Parathyroid adenoma (tissue), 2 donors: ENCODE measurements around the gene P4HTM.
"Not testable (repeated sequence)": the region's sequence is repeated elsewhere in the genome, so short reads cannot be mapped to it uniquely, and the experiment has no call there.

ENCODE experiments used
- H2AFZ ChIP-seq: fragments of 300-600 bp; sonication (generic); one replicate; pipeline ENCODE4 v1.7.0; 2017; ENCODE audit warnings: antibody characterized with exemption, mild to moderate bottlenecking
- H3K27ac ChIP-seq: fragments of 300-600 bp; sonication (generic); one replicate; pipeline ENCODE4 v1.7.0; 2017
- H3K27me3 ChIP-seq: fragments of 300-600 bp; sonication (generic); one replicate; pipeline ENCODE4 v1.7.0; 2017; ENCODE audit warnings: low read length; ENCODE audit not compliant: control insufficient read depth, insufficient read depth
- H3K36me3 ChIP-seq: fragments of 300-600 bp; sonication (generic); one replicate; pipeline ENCODE4 v1.7.0; 2017; ENCODE audit warnings: low read length; ENCODE audit not compliant: control insufficient read depth, insufficient read depth
- H3K4me1 ChIP-seq: fragments of 300-600 bp; sonication (generic); one replicate; pipeline ENCODE4 v1.7.0; 2017; ENCODE audit warnings: control low read depth
- H3K4me2 ChIP-seq: fragments of 300-600 bp; sonication (generic); one replicate; pipeline ENCODE4 v1.7.0; 2017; ENCODE audit warnings: low read length
- H3K4me3 ChIP-seq: fragments of 300-600 bp; sonication (generic); one replicate; pipeline ENCODE4 v1.7.0; 2017; ENCODE audit warnings: low read depth, low read length
- H3K79me2 ChIP-seq: fragments of 300-600 bp; sonication (generic); one replicate; pipeline ENCODE4 v1.7.0; 2017; ENCODE audit warnings: control low read depth
- H3K9ac ChIP-seq: fragments of 300-600 bp; sonication (generic); one replicate; pipeline ENCODE4 v1.7.0; 2017; ENCODE audit warnings: mild to moderate bottlenecking
- H3K9me3 ChIP-seq: fragments of 300-600 bp; sonication (generic); one replicate; pipeline ENCODE4 v1.7.0; 2017; ENCODE audit warnings: low read length; ENCODE audit not compliant: control insufficient read depth
- CTCF ChIP-seq: fragments of 300-600 bp; sonication (generic); IDR thresholded peaks from one replicate; pipeline ENCODE4 v1.7.0; 2017; ENCODE audit warnings: antibody characterized with exemption, mild to moderate bottlenecking
- donor health status: primary hyperparathyroidism.

P4HTM gene

GRCh38 chr3:49005998-49006397 is 16.0 kb downstream of the P4HTM start:
- H3K9ac ChIP-seq, result no peak overlapping the region
- no peak for TF ChIP-seq CTCF
- H3K79me2 ChIP-seq, result peaks cover 32% of the 10 kb centered on the region
- no peak overlapping the region for H2AFZ ChIP-seq
- peak overlapping the region; percentile 100 for H3K4me2 ChIP-seq
- no peaks in the 10 kb centered on the region for H3K36me3 ChIP-seq
- no peak overlapping the region for H3K27ac ChIP-seq
- H3K4me1 ChIP-seq, result peaks cover 6% of the 10 kb centered on the region
- H3K27me3 ChIP-seq, result no peaks in the 10 kb centered on the region
- H3K4me3 ChIP-seq, result peak overlapping the region; percentile 100
- no peaks in the 10 kb centered on the region for H3K9me3 ChIP-seq

- Histone ChIP-seq H3K9me3 (no peaks in the 10 kb centered on the region), H3K9ac (no peak overlapping the region), H3K4me3 (peak overlapping the region; percentile 100), H3K79me2 (peaks cover 29% of the 10 kb centered on the region), H3K36me3 (no peaks in the 10 kb centered on the region), H3K27ac (peak overlapping the region; percentile 87), H3K4me1 (peaks cover 6% of the 10 kb centered on the region), H2AFZ (peak overlapping the region; percentile 78), H3K4me2 (peak overlapping the region; percentile 100), H3K27me3 (no peaks in the 10 kb centered on the region)
- TF ChIP-seq CTCF, result no peak
Measured at GRCh38 chr3:49006408-49007067, 16.5 kb downstream of the P4HTM start.

- peak within 1 kb of the TSS; percentile 78 for H2AFZ ChIP-seq
- H3K9ac ChIP-seq, result peak within 1 kb of the TSS; percentile 49
- H3K79me2 ChIP-seq, result peaks cover 24% of the 10 kb centered on the region
- H3K4me3 ChIP-seq, result peak within 1 kb of the TSS; percentile 100
- peak; percentile 64 for TF ChIP-seq CTCF
- peaks cover 6% of the 10 kb centered on the region for H3K4me1 ChIP-seq
- H3K9me3 ChIP-seq, result no peaks in the 10 kb centered on the region
- H3K27ac ChIP-seq, result peak within 1 kb of the TSS; percentile 87
- H3K27me3 ChIP-seq, result no peaks in the 10 kb centered on the region
- peak within 1 kb of the TSS; percentile 100 for H3K4me2 ChIP-seq
- no peaks in the 10 kb centered on the region for H3K36me3 ChIP-seq
Measured at GRCh38 chr3:49007068-49007770, 17.2 kb downstream of the P4HTM start, which contains the start of gene WDR6. Gene WDR6, plus strand, starts transcription at chr3:49007391. Its CDS starts 41 bp downstream, at chr3:49007432.

GRCh38 chr3:49007771-49008528 is 17.9 kb downstream of the P4HTM start:
- peak overlapping the region; percentile 49 for H3K9ac ChIP-seq
- H3K4me2 ChIP-seq, result peak overlapping the region; percentile 100
- peaks cover 6% of the 10 kb centered on the region for H3K4me1 ChIP-seq
- H3K4me3 ChIP-seq, result peak overlapping the region; percentile 100
- TF ChIP-seq CTCF, result no peak
- peaks cover 19% of the 10 kb centered on the region for H3K79me2 ChIP-seq
- peak overlapping the region; percentile 78 for H2AFZ ChIP-seq
- H3K27me3 ChIP-seq, result no peaks in the 10 kb centered on the region
- peak overlapping the region; percentile 87 for H3K27ac ChIP-seq
- no peaks in the 10 kb centered on the region for H3K9me3 ChIP-seq
- H3K36me3 ChIP-seq, result no peaks in the 10 kb centered on the region

- peak overlapping the region; percentile 87 for H3K27ac ChIP-seq
- H3K9ac ChIP-seq, H3K4me1 ChIP-seq, H3K36me3 ChIP-seq, H3K9me3 ChIP-seq, H3K27me3 ChIP-seq, H3K4me3 ChIP-seq, H2AFZ ChIP-seq: not testable (repeated sequence)
- peaks cover 19% of the 10 kb centered on the region for H3K79me2 ChIP-seq
- H3K4me2 ChIP-seq, result peak overlapping the region; percentile 0
Measured at GRCh38 chr3:49008627-49009026, 18.6 kb downstream of the P4HTM start.
